ENCODE data around the gene CTBP2.
A peak's percentile ranks its signal among the peaks of the same experiment; 100 is the strongest.
"Not testable (repeated sequence)": the region's sequence is repeated elsewhere in the genome, so short reads cannot be mapped to it uniquely, and the experiment has no call there.

The CTBP2 gene

DNA sequence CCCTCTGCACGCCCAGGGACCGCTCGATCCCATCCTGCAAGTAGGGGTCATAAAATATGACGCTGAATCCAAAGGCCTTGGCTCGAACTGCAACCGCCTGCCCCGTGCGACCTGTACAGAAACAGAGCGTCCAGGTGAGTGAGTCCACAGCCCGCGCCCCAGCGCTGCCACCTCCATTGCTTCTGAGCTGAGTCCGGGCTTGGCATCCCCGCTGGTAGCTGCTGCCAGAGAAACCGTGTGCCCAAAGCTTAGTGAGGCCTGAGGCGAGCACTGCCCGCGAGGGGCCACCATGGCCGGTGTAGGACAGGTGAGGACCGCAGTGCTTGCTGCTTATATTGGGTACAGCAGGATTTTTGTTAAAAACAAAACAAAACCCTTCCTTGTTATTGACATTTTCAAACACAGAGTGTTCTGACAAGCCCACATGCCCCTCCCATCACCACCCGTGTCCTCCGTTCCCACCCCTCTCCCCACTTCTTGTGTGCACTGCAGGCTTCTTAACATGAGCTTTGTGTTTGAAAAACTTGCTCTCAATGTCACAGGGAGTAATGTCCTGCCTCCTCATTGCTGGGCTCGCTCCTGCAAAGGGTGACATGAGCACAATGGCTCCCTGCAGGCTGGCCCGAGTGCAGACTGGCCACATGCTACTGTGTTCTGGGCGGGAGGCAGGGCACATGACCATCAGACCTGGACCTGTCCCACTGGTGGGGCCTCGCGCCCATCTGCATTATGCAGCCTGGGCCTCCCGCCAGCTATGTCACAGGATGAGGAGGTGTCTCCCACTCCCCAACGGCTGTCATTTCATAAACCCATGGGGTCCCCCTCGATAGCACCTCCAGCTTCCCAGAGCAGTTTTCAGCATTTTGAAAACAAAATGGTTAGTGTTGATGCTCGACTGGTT lies 165.5 kb downstream of the CTBP2 start:
- DNase-seq, result peak in 1 of 2 experiments; percentile 14

DNA sequence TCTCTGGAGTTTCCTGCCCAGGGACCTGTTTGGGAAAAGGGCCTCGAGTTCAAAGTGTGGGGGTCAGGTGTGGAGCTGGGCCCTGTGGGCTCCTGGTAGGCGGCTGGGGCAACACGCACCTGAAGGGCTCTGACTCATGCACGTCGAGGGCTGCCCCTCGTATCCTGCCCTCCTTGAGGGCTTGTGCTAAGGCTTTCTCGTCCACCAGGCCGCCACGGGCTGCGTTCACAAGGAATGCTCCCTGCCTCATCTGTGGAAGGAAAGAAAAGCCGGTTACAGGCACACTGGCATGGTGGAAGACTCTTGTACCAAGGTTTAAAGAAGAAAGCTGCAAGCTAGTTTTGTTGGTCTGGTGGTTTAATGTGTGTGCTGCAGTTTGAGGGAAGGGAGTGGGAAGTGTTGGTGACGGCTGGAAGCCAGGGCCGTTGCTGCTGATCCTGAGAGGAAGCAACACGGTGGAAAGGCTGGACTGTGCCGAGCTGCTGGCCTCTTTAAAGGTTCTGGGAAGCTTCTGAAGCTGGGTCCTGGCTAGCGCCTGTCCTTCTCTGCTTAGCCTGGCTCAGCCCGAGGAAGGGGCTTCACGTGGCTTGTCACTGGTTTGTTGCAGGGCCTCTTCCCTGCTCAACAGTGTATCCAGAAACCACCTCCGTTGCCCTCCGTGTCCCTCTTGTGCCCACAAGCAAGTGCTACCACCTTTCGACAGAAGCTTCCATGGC lies 166.5 kb downstream of the CTBP2 start:
- peak; percentile 10 to 13 for DNase-seq

DNA sequence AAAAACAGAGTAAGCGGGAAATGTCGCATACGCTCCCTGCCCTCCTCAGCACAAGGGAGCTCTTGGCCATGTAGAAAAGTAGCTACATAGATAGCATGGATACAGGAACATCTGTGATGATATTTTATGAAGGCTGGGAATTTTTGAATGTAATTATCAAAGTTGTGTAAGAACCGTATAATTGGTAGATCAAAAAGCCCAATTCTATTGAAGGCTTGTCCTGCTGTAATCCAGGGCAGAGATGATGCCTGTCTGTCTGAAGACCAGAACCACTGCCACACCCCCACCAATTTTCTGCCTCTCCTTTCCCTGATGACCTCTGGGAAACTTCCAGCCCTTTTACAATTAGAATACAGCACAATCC lies 167.0 kb downstream of the CTBP2 start:
- no peak for DNase-seq

DNA sequence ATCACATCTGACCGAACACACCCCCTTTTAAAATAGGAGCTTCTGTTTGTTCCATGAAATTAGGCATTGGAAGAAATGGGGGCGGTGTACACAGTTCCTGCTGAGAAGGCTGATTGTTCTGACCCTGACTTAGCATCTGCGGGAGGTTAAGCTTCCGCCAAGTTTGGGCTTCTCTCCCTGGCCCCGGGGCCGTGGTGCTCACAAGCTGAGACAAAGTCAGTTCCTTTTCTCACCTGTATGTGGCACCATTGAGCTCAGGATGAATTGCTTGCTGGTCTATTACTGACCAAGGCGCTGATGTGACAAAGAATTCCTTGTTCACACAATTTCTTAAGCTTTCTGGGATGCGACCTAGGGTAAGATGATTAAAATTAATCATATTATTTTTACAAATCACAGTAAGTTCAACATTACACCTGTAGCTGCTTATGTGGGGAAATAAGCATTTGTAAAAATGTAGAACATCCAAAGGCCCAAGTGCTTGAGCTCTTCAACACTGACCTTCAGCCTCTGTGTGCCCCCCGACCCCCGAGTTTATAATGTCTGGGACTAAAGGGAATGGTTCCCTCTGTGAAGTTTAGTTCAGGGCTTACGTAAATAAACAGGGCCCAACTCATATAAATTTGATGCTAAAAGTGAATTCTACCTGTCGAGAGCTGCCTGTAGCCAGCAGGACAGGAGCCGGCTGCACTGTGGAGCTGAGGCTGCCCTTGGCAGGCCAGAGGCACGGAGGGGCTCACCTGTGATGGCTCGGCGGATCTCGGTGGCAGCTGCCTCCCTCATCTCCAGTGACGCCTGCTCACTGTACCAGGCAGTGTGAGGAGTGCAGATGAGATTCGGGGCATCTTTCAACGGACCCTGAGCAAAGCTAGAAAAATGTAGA lies 167.7 kb downstream of the CTBP2 start:
- DNase-seq, result peak; percentile 39 to 43

DNA sequence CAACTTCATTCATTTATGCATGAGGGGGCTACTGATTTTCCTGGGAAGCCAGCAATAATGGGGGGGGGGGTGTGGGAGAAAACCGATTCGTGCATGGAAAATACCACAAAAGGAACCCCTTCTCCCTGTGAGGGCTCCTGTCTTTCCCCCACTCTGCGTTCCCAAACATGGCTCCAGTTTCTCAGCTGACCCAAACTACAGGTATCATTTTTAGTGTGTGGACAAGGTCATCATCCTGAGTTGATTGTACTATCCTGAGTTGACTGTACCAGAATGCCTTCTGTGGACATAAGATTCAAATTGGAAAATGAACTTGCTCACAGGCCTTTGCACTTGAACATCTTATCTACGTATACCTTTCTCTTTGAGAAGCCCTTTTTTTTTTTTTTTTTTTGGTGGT lies 168.5 kb downstream of the CTBP2 start:
- peak in 1 of 2 experiments; percentile 10 for DNase-seq

DNA sequence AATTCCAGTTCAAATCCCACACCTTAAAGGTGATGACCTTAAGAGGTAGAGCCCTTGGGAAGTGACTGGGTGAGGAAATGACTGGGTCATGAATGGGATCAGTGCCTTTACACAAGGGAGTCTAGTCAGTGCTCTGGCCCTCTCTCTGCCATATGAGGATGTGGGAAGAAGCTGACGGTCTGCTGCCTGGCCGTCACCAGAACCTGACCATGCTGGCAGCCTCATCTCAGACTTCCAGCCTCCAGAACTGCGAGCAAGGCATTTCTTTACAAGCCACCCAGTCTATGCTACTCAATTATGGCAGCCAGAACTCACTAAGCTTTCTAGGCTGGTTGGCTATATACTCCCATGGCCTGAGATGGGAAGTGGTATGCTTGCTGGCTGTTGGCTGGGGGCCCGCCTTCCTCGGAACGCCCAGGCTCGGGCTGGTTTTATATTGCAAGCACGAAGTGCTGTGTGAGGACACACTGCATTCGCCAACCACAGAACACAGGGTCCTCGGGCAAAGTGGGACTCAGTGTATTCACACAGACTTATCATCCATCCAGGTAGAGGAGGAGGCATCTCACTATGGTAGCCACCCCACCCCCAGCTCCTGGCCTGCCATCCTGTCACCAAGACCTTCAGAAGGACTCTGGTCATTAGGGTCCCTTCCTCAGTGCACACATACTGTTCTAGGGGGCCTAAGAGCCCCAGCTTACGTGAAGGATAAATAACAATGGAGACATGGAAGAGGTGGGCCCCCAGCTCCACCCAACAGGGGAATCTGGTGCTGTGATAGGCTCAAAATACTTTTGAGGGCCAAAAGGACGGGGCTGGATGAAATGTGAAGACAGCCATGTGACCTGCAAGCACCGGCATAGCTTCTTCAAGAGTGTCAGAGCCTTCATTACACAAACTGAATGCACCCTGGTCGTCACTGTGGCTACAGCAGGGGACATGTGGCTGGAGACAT lies 169.4 kb downstream of the CTBP2 start:
- peak; percentile 11 for DNase-seq

DNA sequence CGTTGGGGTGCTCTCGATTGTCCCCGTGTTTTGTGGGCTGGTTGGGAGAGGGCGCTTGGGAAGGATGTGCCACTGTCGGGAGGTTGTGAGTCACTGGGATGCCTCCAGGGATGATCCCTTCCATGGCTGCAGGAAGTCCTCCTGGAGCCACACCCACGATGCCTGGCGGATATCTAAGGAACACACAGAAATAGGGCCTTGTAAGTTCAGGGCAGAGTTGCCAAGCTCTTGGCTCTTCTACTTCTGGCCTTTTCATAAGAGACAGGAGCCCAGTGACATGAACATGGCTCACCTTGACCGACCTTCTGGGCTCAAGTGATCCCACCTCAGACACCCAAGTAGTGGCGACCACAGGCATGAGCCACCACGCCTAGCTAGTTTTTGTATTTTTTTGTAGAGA lies 170.8 kb downstream of the CTBP2 start:
- no peak for DNase-seq

DNA sequence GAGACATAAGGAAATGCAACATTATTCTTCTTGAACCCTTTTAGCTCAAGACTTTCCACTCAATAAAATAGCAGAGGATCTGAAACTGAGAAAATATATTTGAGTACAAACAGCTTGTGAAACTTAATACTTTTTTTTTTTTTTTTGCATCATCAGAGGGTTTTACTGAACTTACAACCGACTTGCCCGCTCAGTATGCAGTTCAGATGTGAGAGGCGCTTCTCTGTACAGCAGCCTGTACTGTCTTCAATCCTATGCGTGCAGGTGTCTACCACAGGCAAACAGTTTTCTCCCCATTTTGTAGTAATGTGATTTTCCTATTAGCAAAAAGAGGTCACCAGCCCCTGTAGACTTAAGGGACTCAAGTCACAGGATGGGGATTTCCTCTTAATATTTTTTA lies 171.6 kb downstream of the CTBP2 start:
- DNase-seq, result not testable (repeated sequence)

DNA sequence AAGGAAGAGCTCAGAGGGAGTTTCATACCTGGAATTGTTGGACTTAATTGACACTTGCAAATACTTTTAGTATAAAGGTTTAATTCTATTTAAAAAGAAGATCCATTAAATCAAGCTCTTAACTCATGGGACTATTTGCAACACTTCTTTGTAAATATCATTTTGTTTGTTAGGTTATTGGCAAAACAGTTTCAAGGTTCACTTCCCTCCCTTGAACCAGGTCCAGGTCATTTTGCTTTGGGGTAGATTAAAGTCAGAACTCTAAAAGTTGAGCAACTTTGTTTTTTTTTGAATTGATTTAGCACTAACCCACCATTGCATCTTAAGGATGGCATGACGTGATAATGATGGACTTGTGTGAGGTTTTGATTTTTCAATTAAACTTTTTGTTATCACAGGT lies 172.6 kb downstream of the CTBP2 start:
- no peak for DNase-seq

DNA sequence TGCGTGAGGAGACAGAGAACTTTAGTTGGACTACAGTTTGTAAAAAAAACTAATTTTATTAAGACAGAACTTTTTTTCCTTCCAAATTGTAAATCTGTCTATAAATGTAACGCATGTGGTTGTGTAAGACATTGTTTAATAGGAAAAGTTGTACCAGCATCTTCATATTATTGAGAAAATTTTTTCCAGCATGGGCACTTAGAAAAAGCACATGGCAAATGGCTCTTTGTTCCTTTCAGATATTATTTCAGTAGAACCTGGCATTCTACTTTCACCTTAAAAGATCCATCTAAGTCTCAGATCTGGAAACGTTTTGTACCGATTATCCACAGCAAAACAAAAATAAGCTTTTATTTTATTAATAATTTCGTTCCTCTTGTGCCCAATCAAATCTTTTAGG lies 175.2 kb downstream of the CTBP2 start:
- no peak for DNase-seq

DNA sequence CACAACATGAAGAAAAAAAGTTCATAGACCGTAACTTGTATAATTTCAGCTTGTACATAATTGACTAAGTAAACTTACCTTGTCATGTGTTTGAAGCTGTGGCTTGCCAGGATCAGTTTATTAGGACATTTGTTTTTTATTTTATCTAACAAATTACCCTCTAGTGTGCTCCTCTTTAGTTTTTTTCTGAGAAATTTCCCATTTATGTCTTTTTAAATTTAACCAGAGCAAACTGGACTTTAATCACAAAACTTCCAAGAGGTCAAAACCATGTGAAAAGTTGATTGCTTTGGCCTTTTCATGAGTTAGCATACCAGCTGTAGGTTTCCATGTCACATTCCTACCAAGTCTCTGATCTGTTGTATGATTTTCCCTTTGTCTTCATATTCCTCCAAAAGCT lies 176.0 kb downstream of the CTBP2 start:
- no peak for DNase-seq

DNA sequence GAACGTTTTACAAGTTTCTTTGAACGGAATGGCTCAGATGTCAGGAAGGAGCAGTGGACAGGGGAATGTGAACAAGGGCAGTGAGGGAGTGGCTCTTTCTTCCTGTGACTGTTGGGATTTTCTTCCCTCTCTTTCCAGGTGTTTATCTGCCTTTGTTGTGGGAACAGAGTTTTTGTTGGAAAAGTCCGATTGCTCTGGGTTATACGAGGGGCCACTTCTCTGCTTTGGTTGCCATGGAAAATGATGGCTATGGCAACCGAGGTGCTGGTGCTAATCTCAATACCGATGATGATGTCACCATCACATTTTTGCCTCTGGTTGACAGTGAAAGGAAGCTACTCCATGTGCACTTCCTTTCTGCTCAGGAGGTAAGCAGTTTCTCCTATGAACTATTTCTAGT lies 177.0 kb downstream of the CTBP2 start:
- no peak for DNase-seq

DNA sequence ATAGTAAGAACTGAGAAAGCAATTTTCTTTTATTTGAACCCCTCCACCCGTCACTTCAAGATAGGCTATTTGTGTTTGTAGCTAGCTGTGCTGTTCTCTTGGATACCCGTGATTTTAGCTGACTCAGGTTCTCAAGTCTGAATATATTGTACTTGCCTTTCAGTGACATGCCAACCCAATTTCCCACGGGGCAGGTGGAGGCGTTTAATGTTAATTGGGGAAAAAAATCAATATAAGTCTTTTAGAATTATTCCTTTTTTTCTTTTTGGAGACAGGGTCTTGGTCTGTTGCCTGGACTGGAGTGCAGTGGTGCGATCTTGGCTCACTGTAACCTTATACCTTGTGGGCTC lies 182.0 kb downstream of the CTBP2 start:
- no peak for DNase-seq

DNA sequence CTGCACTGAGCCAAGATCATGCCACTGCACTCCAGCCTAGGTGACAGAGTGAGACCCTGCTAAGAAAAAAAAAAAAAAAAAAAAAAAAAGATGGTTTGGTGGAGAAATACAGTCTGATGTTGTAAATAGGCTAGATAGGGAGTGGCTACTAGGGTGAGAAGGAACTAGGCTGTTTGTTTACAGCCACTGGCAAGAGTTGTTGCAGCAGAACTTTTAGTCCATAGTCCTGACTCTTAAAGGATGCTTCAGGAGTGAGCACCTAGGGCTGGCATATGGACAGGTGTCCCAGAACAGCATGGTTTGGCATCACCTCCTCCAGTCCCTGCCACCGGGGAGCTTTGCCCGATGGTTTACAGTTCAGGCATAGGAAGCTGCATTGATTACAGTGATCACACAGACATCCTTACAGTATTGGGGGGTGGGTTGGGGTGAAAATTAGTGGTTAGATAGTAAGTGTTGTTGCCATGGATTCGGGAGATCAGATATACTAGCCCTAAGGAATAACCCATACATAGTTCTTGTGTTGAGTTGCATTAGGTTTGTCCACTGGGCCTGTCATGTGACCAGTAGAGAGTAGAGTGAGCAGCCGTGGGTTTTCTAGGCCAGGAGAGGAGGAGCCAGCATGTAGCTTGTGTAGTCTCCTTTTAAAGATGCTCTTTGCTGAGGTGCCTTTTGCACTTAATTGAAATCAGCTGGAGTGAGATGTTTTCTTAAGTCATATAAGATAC lies 182.6 kb downstream of the CTBP2 start:
- DNase-seq, result no peak

DNA sequence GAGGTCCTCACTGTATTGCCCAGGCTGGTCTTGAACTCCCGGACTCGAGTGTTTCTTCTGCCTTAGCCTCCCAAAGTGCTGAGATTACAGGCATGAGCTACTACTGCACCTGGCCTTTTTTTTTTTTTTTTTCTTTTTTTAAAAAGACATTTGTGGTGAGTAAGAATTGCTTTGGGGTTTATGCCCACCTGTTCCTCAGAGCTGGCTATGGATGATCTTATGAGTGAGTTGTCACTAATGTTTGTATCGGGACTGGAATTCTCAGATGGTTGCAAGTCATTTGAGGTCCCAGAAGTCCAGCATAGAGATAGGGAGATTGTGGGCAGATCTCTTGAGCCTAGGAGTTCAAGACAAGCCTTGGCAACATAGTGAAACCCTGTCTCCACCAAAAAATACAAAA lies 183.2 kb downstream of the CTBP2 start:
- no peak for DNase-seq

DNA sequence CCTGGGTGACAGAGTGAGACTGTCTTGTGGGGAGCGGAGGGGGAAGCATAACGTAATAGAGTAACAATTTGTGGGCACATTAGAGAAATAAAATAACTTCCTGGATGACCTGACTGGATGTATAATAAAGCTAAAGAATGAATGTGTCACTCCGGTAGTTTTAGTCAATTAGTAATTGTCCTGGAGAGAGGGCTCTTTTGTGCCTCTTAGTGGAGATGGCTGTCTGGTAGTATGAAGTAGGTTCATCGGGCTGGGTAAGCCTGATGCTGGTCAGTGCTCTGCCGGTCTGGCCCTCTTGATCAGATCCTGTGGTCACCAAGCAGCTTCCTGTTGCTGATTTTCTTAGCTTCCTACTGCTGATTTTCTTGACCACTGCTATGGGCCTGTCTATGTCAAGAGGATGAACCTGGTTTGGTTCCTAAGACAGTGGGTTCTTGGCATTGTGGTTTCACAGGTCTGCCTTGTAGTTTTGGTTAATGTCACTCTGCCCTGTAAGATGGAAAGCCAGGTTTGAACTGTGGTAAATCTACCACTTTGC lies 184.3 kb downstream of the CTBP2 start:
- DNase-seq, result no peak

DNA sequence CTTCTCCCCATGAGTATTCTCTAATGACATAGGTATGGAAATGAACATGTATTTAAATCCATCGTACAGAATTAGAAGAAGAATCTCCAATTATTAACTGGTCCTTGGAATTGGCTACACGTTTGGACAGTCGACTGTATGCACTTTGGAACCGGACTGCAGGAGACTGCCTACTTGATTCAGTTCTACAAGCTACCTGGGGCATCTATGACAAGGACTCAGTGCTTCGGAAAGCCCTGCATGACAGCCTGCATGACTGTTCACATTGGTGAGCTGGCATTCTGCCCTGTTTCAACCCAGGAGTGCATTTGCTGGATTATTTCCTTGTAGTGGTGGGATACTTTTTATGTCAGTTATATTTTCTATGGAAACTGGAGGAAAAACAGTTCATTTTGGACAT lies 186.2 kb downstream of the CTBP2 start:
- DNase-seq, result no peak

DNA sequence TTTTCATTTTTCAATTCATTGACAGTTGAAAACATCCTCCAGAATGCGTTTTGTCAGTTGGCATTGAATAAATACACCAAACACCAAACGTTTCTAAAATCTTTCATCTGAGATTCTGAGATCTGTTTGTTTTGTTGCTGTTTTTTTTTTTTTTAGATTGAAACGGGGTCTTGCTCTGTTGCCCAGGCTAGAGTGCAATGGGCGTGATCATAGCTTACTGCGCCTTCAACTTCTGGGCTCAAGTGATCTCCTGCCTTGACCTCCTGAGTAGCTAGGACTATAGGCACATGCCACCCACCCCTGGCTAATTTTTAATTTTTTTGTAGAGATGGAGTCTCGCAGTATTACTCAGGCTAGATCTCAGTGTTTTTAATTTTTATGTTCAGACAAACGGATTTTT lies 187.7 kb downstream of the CTBP2 start:
- DNase-seq, result no peak

DNA sequence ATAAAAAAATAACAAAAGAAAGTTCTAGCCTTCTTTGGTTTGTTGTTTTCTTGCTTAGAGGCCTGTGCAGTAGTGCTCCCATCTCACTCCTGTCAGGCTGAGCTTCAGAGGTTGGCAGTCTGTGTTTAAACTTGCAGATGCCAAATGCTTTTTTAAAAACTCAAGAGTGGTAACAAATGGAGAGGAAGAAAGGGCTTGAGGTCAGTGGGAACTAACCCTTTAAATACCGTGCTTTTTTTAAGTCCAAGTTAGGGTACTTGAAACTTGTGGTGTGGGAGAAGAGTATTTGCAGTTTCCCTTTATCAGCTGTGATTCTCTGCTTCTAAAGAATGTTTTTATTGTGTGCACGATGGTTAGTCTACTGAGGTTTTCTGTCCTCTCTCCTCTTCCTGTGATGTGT lies 189.1 kb downstream of the CTBP2 start:
- DNase-seq, result no peak

DNA sequence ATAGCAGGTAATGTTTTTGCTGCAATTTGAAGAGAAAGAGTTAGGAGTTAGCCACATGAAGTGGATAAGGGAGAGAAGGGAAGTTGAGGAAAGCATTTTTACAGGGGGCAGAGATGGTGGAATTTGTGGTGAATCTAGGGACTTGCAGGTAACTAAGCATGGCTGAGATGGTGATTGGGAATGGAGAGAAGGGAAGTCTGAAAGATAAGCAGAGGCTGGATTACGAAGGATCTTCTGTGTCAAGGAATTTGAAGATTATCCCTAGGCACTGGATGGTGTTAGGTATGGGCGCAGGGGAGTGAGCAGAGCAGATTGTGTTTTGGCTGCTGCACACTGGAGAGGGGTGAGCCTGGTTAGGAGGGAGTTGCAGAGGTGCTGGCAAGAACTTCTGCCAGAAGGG lies 193.1 kb downstream of the CTBP2 start:
- DNase-seq, result no peak

DNA sequence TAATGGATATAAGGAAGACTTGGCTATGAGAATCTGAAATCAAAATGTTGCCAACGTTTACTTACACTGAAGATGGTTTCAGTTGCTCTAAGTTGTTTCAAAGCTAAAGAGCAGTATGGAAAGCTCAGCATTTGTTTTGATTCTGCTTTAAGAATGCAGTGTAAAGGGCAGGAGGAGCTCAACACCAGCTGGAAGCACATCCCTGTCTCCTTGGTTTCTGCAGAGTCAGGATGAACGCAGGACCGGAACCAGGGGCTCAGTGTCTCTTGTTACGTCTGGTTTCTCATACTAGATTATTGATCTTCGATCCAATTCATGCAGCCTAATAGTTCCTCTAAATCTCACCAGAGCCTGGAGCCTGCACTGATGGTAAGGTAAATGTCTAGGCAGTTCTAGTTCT lies 194.4 kb downstream of the CTBP2 start:
- DNase-seq, result no peak
